B cell (primary cell): ENCODE data around the gene WDR35. TPM values are rescaled to one million over a fixed set of nuclear protein-coding genes. Genes with fewer than 3 reads are reported as not detected.

Experiments
- ATAC-seq: fragments of 200-7000 bp; cut with Tn5 transposase; one replicate; pipeline ENCODE4 v1.10.0; 2021; ENCODE audit warnings: low read depth, mild to moderate bottlenecking, moderate number of reproducible peaks, moderate library complexity
- CTCF ChIA-PET: fragments of 350-600 bp; sonication (Branson Sonifier 250); formaldehyde crosslinking; loops from one replicate; lab custom pipeline; 2021; ENCODE audit warnings: antibody characterized with exemption, inconsistent platforms; lab: Charles Lee
- POLR2A ChIA-PET: fragments of 350-600 bp; sonication (Branson Sonifier 250); formaldehyde crosslinking; loops from one replicate; lab custom pipeline; 2021; ENCODE audit warnings: antibody characterized with exemption; lab: Charles Lee
- DNase-seq: peaks from one replicate; pipeline ENCODE4 v3.0.0; 2013
- H2AFZ ChIP-seq: 2 replicates; pipeline ENCODE4 v1.6.1; 2012; ENCODE audit warnings: mild to moderate bottlenecking, low read depth, low read length; ENCODE audit not compliant: insufficient read depth, poor library complexity, severe bottlenecking
- H3K27ac ChIP-seq, 2 donors: 1 replicate in 1 of 2; 2 replicates in 1 of 2; pipeline ENCODE4 v1.5.1; 2012 to 2013; ENCODE audit warnings: low read length in 2 of 2, mild to moderate bottlenecking in 2 of 2, moderate library complexity in 1 of 2
- H3K27me3 ChIP-seq, 4 experiments: fragments of 200-600 bp in 1 of 4; sonication (generic) in 1 of 4; replicated peaks in 1 of 4; 1 replicate in 2 of 4; 2 replicates in 2 of 4; pipeline versions ENCODE4 v1.6.1 to v1.7.0; 2013 to 2016; ENCODE audit warnings: low read length in 3 of 4, mild to moderate bottlenecking in 2 of 4, mixed read lengths in 1 of 4, moderate library complexity in 1 of 4; ENCODE audit not compliant: insufficient read depth in 4 of 4, control insufficient read depth in 3 of 4; ENCODE audit errors: control extremely low read depth in 1 of 4
- H3K36me3 ChIP-seq, 2 experiments: replicated peaks in 1 of 2; 1 replicate in 1 of 2; 2 replicates in 1 of 2; pipeline versions ENCODE4 v1.6.1 to v1.7.1; 2013; ENCODE audit warnings: low read length in 1 of 2; ENCODE audit not compliant: insufficient read depth in 2 of 2, control insufficient read depth in 1 of 2; ENCODE audit errors: control extremely low read depth in 1 of 2, extremely low read depth in 1 of 2
- H3K4me1 ChIP-seq, 2 donors: fragments of 200-600 bp in 1 of 2; sonication (generic) in 1 of 2; 1 replicate in 1 of 2; 2 replicates in 1 of 2; pipeline versions ENCODE4 v1.5.1 to v1.6.1; 2013 to 2017; ENCODE audit warnings: low read length in 2 of 2; ENCODE audit not compliant: control insufficient read depth in 2 of 2, insufficient read depth in 2 of 2
- H3K4me2 ChIP-seq: replicated peaks from 2 replicates; pipeline ENCODE3; 2012; ENCODE audit warnings: mild to moderate bottlenecking, low read depth, low read length; ENCODE audit not compliant: poor library complexity, severe bottlenecking
- H3K4me3 ChIP-seq, 5 experiments: fragments of 200-600 bp in 1 of 5; sonication (generic) in 1 of 5; 1 replicate in 3 of 5; 2 replicates in 2 of 5; pipeline versions ENCODE4 v1.5.1 to v1.7.0; 2011 to 2016; ENCODE audit warnings: low read length in 4 of 5, mild to moderate bottlenecking in 4 of 5, low read depth in 2 of 5, control low read depth in 1 of 5, moderate library complexity in 1 of 5; ENCODE audit not compliant: insufficient read depth in 1 of 5; ENCODE audit errors: control extremely low read depth in 1 of 5, extremely low read depth in 1 of 5
- H3K79me2 ChIP-seq: fragments of 200-600 bp; sonication (generic); one replicate; pipeline ENCODE4 v1.6.0; 2016; ENCODE audit warnings: low read length; ENCODE audit not compliant: control insufficient read depth, insufficient read depth
- H3K9ac ChIP-seq: fragments of 200-600 bp; sonication (generic); 2 replicates; pipeline ENCODE4 v1.6.1; 2017; ENCODE audit warnings: mild to moderate bottlenecking, low read length, moderate library complexity
- H3K9me3 ChIP-seq, 3 donors: one replicate each; pipeline versions ENCODE4 v1.6.1 to v1.7.1; 2013; ENCODE audit warnings: low read length in 2 of 3; ENCODE audit not compliant: control insufficient read depth in 2 of 3, insufficient read depth in 1 of 3; ENCODE audit errors: control extremely low read depth in 1 of 3
- H4K20me1 ChIP-seq: 2 replicates; pipeline ENCODE4 v1.6.0; 2012; ENCODE audit warnings: mild to moderate bottlenecking, low read length; ENCODE audit not compliant: insufficient read depth, control insufficient read depth, poor library complexity, severe bottlenecking
- H3K27ac Mint-ChIP-seq: one replicate; pipeline ENCODE4 v1.8.0; 2021; ENCODE audit warnings: mixed read lengths
- H3K27me3 Mint-ChIP-seq: one replicate; pipeline ENCODE4 v1.8.0; 2021; ENCODE audit warnings: mixed read lengths
- H3K4me1 Mint-ChIP-seq: one replicate; pipeline ENCODE4 v1.8.0; 2021; ENCODE audit warnings: mixed read lengths
- H3K4me3 Mint-ChIP-seq: one replicate; pipeline ENCODE4 v1.8.0; 2021; ENCODE audit warnings: mixed read lengths
- H3K9me3 Mint-ChIP-seq: one replicate; pipeline ENCODE4 v1.8.0; 2022; ENCODE audit warnings: mixed read lengths; ENCODE audit not compliant: insufficient read depth
- EZH2 ChIP-seq: IDR thresholded peaks from 2 replicates; pipeline ENCODE4 v1.6.1; 2012; ENCODE audit warnings: borderline replicate concordance, low read depth, mild to moderate bottlenecking, moderate library complexity, low read length; ENCODE audit not compliant: insufficient read depth, poor library complexity, severe bottlenecking
- WGBS: methylation state at CpG from one replicate; pipeline ENCODE4 v1.1.5; 2013; ENCODE audit warnings: missing lambda C conversion rate; ENCODE audit not compliant: insufficient coverage; 5-methylcytosine and 5-hydroxymethylcytosine counted together
- intact Hi-C: fragments of 100-400 bp; cut with micrococcal nuclease; formaldehyde crosslinking; loops from one replicate; pipeline ENCODE4 v1.10.0; 2022
- polyA plus RNA-seq: library from polyadenylated mRNA; depleted of rRNA; stranded (reverse); fragments of >200 nt; gene quantifications from 2 replicates; pipeline ENCODE4 v1.2.3, GENCODE V29; 2012
- total RNA-seq, 2 donors: library from RNA; stranded (reverse); fragments of 120-200 nt in 1 of 2; gene quantifications; 1 replicate in 1 of 2; 2 replicates in 1 of 2; pipeline versions ENCODE4 v1.2.3 to v1.2.4, GENCODE V29; 2013 to 2022
- TF ChIP-seq, protein P1 (sequence below): fragments of 200-600 bp; IDR thresholded peaks from one replicate; pipeline ENCODE4 v1.8.0; 2022; ENCODE audit warnings: antibody characterized with exemption, mild to moderate bottlenecking

Gene WDR35
- total and polyA plus RNA-seq, 2 donors (not counting 1 experiment from before 2014, with no cell fraction given), result 2.4 to 9.4 TPM

DNA sequence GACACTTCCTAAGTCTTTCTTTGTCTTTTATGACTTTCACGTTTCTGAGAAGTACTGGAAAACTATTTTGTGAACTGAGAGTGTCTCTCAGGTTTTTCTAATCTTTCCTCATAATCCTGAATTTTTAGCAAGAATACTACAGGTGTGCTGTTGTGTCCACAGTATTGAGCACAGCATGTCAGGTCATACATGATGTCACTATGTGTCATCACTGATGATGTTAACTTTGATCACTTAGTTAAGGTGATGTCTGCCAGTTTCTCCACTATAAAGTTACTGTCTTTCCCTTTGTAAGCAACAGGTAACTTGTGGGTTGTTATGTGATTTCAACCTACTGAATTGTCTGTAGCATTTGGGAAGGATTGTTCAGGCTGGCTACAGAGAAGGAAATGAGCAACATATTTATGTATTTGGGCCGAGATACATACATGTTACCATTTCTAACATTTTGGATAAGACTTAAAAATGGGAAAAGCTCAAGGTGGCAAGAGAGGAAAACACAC lies 11.5 kb upstream of the WDR35 start:
- H3K9ac ChIP-seq, result no peak overlapping the region
- intact Hi-C loops, result no loop called here
- Mint-ChIP-seq H3K4me3 (no peak overlapping the region), H3K4me1 (no peaks in the 10 kb centered on the region), H3K9me3 (no peaks in the 10 kb centered on the region), H3K27ac (no peak overlapping the region), H3K27me3 (peaks cover 36% of the 10 kb centered on the region)
- no peak for TF ChIP-seq EZH2
- TF ChIP-seq, protein P1, sequence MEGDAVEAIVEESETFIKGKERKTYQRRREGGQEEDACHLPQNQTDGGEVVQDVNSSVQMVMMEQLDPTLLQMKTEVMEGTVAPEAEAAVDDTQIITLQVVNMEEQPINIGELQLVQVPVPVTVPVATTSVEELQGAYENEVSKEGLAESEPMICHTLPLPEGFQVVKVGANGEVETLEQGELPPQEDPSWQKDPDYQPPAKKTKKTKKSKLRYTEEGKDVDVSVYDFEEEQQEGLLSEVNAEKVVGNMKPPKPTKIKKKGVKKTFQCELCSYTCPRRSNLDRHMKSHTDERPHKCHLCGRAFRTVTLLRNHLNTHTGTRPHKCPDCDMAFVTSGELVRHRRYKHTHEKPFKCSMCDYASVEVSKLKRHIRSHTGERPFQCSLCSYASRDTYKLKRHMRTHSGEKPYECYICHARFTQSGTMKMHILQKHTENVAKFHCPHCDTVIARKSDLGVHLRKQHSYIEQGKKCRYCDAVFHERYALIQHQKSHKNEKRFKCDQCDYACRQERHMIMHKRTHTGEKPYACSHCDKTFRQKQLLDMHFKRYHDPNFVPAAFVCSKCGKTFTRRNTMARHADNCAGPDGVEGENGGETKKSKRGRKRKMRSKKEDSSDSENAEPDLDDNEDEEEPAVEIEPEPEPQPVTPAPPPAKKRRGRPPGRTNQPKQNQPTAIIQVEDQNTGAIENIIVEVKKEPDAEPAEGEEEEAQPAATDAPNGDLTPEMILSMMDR, result no peak
- no peaks in the 10 kb centered on the region for H3K4me1 ChIP-seq
- CTCF ChIA-PET, result interaction anchor here (2.0 kb wide), 1 partner anchor 14 kb away, joined by 9 read pairs; no protein-coding TSS in a partner anchor
- no peaks in the 10 kb centered on the region for H4K20me1 ChIP-seq
- no peak overlapping the region for H3K4me2 ChIP-seq
- H3K36me3 ChIP-seq, result no peaks in the 10 kb centered on the region
- POLR2A ChIA-PET, result interaction anchor here (0.6 kb wide), 1 partner anchor 43 kb away, joined by 5 read pairs; no protein-coding TSS in a partner anchor
- no CpG with 5 or more reads among the region's 2 CpGs for WGBS
- H3K9me3 ChIP-seq, result no peaks in the 10 kb centered on the region
- H2AFZ ChIP-seq, result no peak overlapping the region
- no peaks in the 10 kb centered on the region for H3K79me2 ChIP-seq
- peaks cover 0 to 4% (median 3%) of the 10 kb centered on the region in 4 experiments for H3K27me3 ChIP-seq
- no peak overlapping the region for H3K27ac ChIP-seq
- no peak overlapping the region for H3K4me3 ChIP-seq
- no peak for ATAC-seq
- no peak for DNase-seq

DNA sequence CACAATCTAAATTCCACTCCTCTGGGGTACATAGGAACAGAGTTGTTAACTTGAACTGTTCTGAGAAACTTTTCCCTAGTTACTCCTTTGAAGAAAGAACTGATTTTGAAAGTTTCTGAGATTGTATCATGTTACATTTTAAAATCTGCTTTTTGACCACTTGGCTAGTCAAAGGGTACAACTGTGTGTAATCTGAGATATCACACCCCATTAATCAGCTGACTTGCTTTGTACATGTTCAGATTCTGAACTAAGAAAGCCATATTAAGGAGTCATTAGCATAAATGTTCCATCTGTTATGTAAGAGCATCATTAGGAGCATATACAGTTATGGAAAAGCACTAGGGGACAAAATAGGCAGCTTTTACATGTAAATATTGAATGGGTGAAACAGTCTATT lies 3.8 kb upstream of the WDR35 start:
- no peak overlapping the region for H3K9ac ChIP-seq
- no peak overlapping the region for H2AFZ ChIP-seq
- H3K4me3 ChIP-seq, result no peak overlapping the region
- Mint-ChIP-seq H3K4me3 (no peak overlapping the region), H3K9me3 (no peaks in the 10 kb centered on the region), H3K27ac (no peak overlapping the region), H3K27me3 (peaks cover 33% of the 10 kb centered on the region), H3K4me1 (peaks cover 16% of the 10 kb centered on the region)
- H3K9me3 ChIP-seq, result no peaks in the 10 kb centered on the region
- H3K4me1 ChIP-seq, result peaks cover 11 to 16% of the 10 kb centered on the region in 2 donors
- H4K20me1 ChIP-seq, result no peaks in the 10 kb centered on the region
- no peak for ATAC-seq
- no peaks in the 10 kb centered on the region for H3K79me2 ChIP-seq
- no peak overlapping the region for H3K4me2 ChIP-seq
- ChIA-PET POLR2A (no interaction called here), CTCF (no interaction called here)
- peaks cover 0 to 7% (median 3%) of the 10 kb centered on the region in 4 experiments for H3K27me3 ChIP-seq
- no peak overlapping the region for H3K27ac ChIP-seq
- no peak for TF ChIP-seq EZH2
- TF ChIP-seq, protein P1, result no peak
- H3K36me3 ChIP-seq, result no peaks in the 10 kb centered on the region
- DNase-seq, result no peak
- intact Hi-C loops, result loop anchor here (10.0 kb wide), 1 partner anchor 451 kb away; the partner anchor contains the start of gene RHOB
